Choroid plexus epithelial cell (primary cell): ENCODE results near the gene SLC22A23.

Experiments used
- DNase-seq: peaks from one replicate; pipeline ENCODE4 v3.0.0-alpha.2; 2010; ENCODE audit warnings: low read depth
- H3K4me3 ChIP-seq: 2 replicates; pipeline ENCODE4 v1.5.1; 2011; ENCODE audit warnings: low read depth, mild to moderate bottlenecking, control low read depth, low read length, moderate library complexity
- CTCF ChIP-seq: conservative IDR thresholded peaks from 2 replicates; pipeline ENCODE4 v1.5.1; 2011; ENCODE audit warnings: low read depth, mild to moderate bottlenecking, control low read depth, inconsistent platforms, low read length, moderate library complexity

Gene SLC22A23

GRCh38 chr6:3289664-3290055, 167.2 kb downstream of the SLC22A23 start:
- no peak for TF ChIP-seq CTCF
- DNase-seq: no peak
- no peak overlapping the region for H3K4me3 ChIP-seq

DNA sequence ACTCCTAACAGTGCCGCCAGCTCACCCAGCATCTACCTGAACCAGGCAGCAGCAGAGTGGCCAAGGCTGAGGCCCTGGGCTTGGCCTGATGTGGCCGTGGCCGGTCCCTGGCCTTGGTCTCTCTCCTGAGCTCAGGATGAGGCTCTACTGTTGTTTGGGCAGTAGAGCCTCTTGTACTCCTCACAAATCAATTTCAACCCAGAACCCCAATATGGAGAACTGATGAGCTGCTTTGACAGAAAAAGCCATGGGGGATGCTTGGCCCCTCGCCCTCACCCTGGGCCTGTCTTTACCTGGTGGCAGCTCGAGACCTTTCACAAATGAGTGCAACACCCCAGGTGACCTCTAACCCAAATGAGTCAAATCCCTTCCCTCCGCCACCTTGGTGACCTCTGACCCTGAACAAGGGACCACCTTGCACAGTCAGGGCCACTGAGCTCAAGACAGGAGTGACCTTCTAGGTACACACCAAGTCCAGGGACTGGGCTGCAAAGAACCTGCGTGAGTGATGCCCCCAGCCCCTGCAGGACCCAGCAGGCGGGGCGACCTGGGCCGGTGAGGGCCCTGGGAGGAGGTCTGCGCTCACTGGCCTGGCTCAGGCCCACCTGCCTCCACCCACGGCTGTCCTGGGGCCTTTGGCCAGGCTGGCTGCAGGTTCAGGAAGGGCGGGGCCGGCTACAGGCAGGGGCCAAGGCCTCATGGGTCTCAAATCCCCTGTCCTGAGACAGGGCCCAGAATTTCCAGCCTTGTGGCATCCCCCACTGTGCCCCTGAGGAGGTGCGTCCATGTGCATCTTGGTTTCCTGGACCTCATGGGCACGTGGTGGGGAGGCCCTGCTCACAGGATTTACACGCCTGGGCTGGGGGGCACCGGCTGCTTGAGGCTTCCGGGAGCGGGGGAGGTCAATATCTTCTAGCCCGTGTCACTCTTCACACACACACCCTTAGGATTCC, 167.9 kb downstream of the SLC22A23 start:
- TF ChIP-seq CTCF: no peak
- DNase-seq: no peak
- no peak overlapping the region for H3K4me3 ChIP-seq

- TF ChIP-seq CTCF: no peak
- no peak overlapping the region for H3K4me3 ChIP-seq
- DNase-seq: no peak
Measured at GRCh38 chr6:3287976-3288707, 168.7 kb downstream of the SLC22A23 start.

- TF ChIP-seq CTCF: no peak
- no peak for DNase-seq
- no peak overlapping the region for H3K4me3 ChIP-seq
Measured at GRCh38 chr6:3287308-3287707, 169.5 kb downstream of the SLC22A23 start.

DNA sequence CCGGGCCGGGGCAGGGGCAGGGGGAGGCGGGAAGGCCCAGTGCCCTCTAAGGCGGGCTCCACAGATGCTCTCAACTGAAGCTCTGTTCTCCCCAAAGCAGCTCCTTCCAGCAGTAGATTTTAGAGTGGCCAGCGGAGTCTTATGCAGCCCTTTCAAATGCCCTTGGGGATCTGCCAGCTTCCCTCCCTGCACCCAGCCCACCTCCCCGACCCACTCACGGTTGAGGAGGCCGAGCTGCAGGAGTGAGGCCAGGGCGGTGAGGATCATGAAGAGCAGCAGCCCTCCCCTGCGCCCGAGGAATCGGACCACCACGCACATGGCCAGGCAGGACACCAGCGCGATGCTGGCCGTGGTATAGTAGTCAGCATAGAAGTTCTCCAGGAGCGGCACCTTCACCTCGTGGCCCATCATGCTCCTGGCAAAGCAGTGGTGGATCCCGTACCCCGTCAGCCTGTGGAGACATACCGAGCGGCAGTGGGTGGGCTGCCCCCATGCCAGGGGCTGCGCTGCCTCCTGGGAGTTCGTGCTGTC, 170.1 kb downstream of the SLC22A23 start:
- H3K4me3 ChIP-seq: no peak overlapping the region
- DNase-seq: no peak
- TF ChIP-seq CTCF: no peak

DNA sequence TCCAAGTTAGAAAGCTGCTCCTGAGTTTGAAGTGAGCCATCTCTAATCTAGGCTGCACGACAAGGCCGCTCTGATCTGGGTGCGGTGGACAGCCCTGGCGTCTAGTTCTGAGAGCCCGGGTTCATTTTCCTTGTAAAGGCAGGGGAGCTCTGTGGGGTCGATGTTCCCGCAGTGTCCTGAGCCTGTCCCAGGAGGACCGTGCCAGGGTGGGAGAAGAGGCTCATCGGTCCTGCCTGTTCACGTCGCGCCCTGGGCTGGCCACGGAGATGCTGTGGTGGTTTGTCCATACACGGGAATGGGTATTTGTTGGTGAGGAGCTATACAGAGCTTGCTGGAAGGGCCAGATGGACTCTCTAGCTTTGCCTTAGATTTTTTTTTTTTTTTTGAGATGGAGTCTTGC, 171.1 kb downstream of the SLC22A23 start:
- no peak for TF ChIP-seq CTCF
- H3K4me3 ChIP-seq: no peak overlapping the region
- no peak for DNase-seq
